Measurements from ENCODE around the gene LEKR1. TPM values are rescaled to one million over a fixed set of nuclear protein-coding genes. Genes with fewer than 3 reads are reported as not detected.

LEKR1 gene
- total RNA-seq, 1 experiment from 2014 or later = 0.90 TPM

GRCh38 chr3:156902916-156903315 is 76.8 kb downstream of the LEKR1 start:
- CTCF ChIA-PET = no interaction called here

DNA sequence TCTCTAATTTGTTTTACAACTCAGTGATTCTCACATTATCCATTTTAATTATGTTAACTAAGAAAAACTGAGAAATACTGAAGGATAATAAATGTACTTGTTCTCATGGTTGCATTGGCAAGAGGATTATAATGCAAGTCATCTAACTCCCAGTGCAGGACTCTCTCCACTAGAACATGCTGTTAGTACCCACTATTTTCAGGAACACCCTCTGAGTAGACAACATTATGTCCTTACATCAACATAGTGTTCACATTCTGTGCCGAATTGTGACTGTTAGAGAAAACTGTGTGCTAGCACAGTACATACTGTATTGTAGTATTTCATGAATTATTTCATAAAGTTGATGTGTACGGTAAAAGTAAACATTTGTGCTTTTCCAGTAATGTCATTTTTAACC is 80.1 kb downstream of the LEKR1 start:
- H3K4me1 ChIP-seq (ENCODE audit: insufficient read depth, low read length, poor library complexity, severe bottlenecking) = no peaks in the 10 kb centered on the region
- H3K4me3 ChIP-seq (ENCODE audit: low read depth, low read length, poor library complexity, severe bottlenecking) = no peak overlapping the region
- no TSS peak for BruUV-seq (replicated peaks)
- no peak for TF ChIP-seq EZH2 (IDR thresholded peaks at IDR 0.05; ENCODE audit: borderline replicate concordance, low read depth, low read length, poor library complexity, severe bottlenecking)
- TF ChIP-seq, protein P1, sequence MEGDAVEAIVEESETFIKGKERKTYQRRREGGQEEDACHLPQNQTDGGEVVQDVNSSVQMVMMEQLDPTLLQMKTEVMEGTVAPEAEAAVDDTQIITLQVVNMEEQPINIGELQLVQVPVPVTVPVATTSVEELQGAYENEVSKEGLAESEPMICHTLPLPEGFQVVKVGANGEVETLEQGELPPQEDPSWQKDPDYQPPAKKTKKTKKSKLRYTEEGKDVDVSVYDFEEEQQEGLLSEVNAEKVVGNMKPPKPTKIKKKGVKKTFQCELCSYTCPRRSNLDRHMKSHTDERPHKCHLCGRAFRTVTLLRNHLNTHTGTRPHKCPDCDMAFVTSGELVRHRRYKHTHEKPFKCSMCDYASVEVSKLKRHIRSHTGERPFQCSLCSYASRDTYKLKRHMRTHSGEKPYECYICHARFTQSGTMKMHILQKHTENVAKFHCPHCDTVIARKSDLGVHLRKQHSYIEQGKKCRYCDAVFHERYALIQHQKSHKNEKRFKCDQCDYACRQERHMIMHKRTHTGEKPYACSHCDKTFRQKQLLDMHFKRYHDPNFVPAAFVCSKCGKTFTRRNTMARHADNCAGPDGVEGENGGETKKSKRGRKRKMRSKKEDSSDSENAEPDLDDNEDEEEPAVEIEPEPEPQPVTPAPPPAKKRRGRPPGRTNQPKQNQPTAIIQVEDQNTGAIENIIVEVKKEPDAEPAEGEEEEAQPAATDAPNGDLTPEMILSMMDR (conservative IDR thresholded peaks at IDR 0.05; ENCODE audit: low read depth, low read length) = no peak
- no peaks in the 10 kb centered on the region for H3K27me3 ChIP-seq (replicated peaks; ENCODE audit: insufficient read depth, low read depth, low read length, poor library complexity)
- H3K36me3 ChIP-seq (ENCODE audit: insufficient read depth, low read length, poor library complexity, severe bottlenecking) = no peaks in the 10 kb centered on the region
- no peak for DNase-seq (ENCODE audit: low spot score)
- ChIA-PET CTCF (no interaction called here), POLR2A (ENCODE audit: low non-redundant PET) (no interaction called here)
- H3K27ac ChIP-seq (ENCODE audit: low read depth, low read length, poor library complexity, severe bottlenecking) = no peak overlapping the region
- H3K9me3 ChIP-seq (ENCODE audit: low read depth, low read length, poor library complexity, severe bottlenecking) = no peaks in the 10 kb centered on the region
- intact Hi-C loops (cut with micrococcal nuclease; ENCODE audit: unreplicated experiment) = no loop called here

More at GRCh38 chr3:156902916-156903315, 76.8 kb downstream of the LEKR1 start:
- no peak for TF ChIP-seq EZH2 (IDR thresholded peaks at IDR 0.05; ENCODE audit: borderline replicate concordance, low read depth, low read length, poor library complexity, severe bottlenecking)
- TF ChIP-seq, protein P1 (conservative IDR thresholded peaks at IDR 0.05; ENCODE audit: low read depth, low read length) = no peak
- no peak for DNase-seq (ENCODE audit: low spot score)
- intact Hi-C loops (cut with micrococcal nuclease; ENCODE audit: unreplicated experiment) = no loop called here
- POLR2A ChIA-PET (ENCODE audit: low non-redundant PET) = no interaction called here
- H3K27ac ChIP-seq (ENCODE audit: low read depth, low read length, poor library complexity, severe bottlenecking) = no peak overlapping the region
- no peaks in the 10 kb centered on the region for H3K27me3 ChIP-seq (replicated peaks; ENCODE audit: insufficient read depth, low read depth, low read length, poor library complexity)
- BruUV-seq (replicated peaks) = no TSS peak
- no peaks in the 10 kb centered on the region for H3K4me1 ChIP-seq (ENCODE audit: insufficient read depth, low read length, poor library complexity, severe bottlenecking)
- no peaks in the 10 kb centered on the region for H3K9me3 ChIP-seq (ENCODE audit: low read depth, low read length, poor library complexity, severe bottlenecking)
- H3K4me3 ChIP-seq (ENCODE audit: low read depth, low read length, poor library complexity, severe bottlenecking) = no peak overlapping the region
- no peaks in the 10 kb centered on the region for H3K36me3 ChIP-seq (ENCODE audit: insufficient read depth, low read length, poor library complexity, severe bottlenecking)

DNA sequence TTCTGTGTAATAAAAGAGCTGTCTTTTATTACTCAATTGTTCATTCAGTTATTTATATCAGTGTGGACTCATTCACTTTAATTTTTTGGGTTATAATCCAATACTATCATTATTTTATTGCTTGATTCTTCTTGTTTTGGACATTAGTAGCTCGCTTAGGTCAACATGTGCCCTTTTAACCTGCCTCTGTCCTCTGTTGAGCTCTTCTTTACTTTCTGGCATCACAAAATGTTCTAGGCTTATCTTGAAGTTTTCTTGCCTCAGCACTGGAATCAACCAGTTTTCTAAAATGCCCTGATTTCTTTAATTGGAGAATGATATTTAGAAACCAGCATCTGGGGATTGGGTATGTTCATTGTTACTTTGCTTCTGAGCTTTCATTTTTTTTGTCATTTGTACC is 82.2 kb downstream of the LEKR1 start:
- no peaks in the 10 kb centered on the region for H3K27me3 ChIP-seq (replicated peaks; ENCODE audit: insufficient read depth, low read depth, low read length, poor library complexity)
- no TSS peak for BruUV-seq (replicated peaks)
- no peak for DNase-seq (ENCODE audit: low spot score)
- CTCF ChIA-PET = no interaction called here
- no peak overlapping the region for H3K27ac ChIP-seq (ENCODE audit: low read depth, low read length, poor library complexity, severe bottlenecking)
- no peaks in the 10 kb centered on the region for H3K4me1 ChIP-seq (ENCODE audit: insufficient read depth, low read length, poor library complexity, severe bottlenecking)
- intact Hi-C loops (cut with micrococcal nuclease; ENCODE audit: unreplicated experiment) = no loop called here
- H3K36me3 ChIP-seq (ENCODE audit: insufficient read depth, low read length, poor library complexity, severe bottlenecking) = no peaks in the 10 kb centered on the region
- POLR2A ChIA-PET (ENCODE audit: low non-redundant PET) = no interaction called here
- no peak overlapping the region for H3K4me3 ChIP-seq (ENCODE audit: low read depth, low read length, poor library complexity, severe bottlenecking)
- no peaks in the 10 kb centered on the region for H3K9me3 ChIP-seq (ENCODE audit: low read depth, low read length, poor library complexity, severe bottlenecking)
- TF ChIP-seq, protein P1 (conservative IDR thresholded peaks at IDR 0.05; ENCODE audit: low read depth, low read length) = no peak
- TF ChIP-seq EZH2 (IDR thresholded peaks at IDR 0.05; ENCODE audit: borderline replicate concordance, low read depth, low read length, poor library complexity, severe bottlenecking) = no peak

Measured in A673 (cell line).